GM19238 (cell line): Measurements from ENCODE around the gene AP1S1.
A peak's percentile ranks its signal among the peaks of the same experiment; 100 is the strongest.
"Not testable (repeated sequence)": the region's sequence is repeated elsewhere in the genome, so short reads cannot be mapped to it uniquely, and the experiment has no call there.

Experiments
- DNase-seq: peaks from one replicate; pipeline ENCODE4 v3.0.0; 2011; ENCODE audit warnings: low spot score; ENCODE audit not compliant: insufficient read length

The AP1S1 gene

GRCh38 chr7:101170617-101171441, 16.6 kb downstream of the AP1S1 start:
- DNase-seq: no peak

- no peak for DNase-seq
Measured at GRCh38 chr7:101171442-101171837, 17.2 kb downstream of the AP1S1 start.

DNA sequence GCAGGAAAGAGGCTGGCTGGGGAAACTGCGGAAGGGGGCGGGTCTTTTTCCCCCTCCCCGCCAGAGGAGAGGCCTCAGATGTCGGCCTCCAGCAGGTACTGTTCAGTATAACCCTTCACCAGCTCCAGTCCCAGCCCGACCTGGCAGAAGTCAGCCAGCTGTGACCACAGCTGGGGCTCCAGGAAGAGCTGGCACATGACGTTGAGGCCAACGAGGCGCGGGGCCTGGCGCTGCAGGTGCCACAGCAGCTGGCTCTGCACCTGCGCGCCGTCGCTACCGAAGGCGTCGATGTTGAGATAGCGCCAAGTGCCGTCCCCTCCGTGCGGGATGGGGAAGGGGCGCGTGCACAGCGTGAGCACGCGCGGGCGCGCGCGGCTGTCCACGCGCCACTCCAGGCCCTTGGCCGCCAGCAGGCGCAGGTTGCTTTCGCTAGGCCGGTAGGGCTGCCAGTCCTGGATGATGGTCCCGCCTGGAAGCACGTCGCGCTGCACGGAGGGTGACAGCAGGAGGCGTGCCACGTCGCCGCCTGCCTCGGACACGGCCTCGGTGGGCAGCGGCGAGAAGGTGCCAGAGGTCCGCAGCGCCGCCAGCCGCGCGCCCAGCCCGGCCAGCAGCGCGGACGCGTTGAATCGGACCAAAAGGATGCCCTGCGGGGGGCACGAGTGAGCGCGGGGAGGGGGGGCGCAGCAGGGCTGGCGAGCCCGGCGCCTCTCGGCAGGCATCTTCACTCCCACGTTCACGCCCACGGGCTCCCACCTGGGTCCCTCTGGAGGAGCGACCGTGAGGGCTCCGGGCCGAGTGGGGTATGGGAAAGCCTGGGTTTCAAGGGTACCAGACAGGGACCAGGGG, 18.0 kb downstream of the AP1S1 start:
- no peak for DNase-seq

GRCh38 chr7:101172854-101173751, 18.8 kb downstream of the AP1S1 start:
- no peak for DNase-seq

DNA sequence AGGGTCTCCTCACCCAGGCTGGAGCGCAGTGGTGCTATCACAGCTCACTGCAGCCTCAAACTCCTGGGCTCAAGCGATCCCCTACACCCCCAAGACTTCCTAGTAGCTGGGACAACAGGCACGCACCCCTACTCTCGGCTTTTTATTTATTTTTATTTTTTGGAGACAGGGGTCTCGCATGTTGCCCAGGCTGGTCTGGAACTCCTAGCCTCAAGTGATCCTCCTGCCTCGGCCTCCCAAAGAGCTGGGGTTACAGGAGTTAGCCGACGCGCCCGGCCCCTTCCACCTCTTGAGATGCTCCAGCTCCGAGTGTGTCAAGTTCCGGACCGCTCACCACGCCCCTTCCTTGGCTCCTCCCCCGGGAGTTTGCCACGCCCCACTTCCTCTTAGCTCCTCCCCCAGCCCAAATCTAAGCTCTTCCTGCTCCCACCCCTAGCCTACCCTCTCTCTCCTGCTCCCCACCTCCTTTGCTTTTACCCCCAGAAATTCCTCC, 19.5 kb downstream of the AP1S1 start:
- DNase-seq: peak; percentile 63

- no peak for DNase-seq
Measured at GRCh38 chr7:101174322-101174854, 20.1 kb downstream of the AP1S1 start.

DNA sequence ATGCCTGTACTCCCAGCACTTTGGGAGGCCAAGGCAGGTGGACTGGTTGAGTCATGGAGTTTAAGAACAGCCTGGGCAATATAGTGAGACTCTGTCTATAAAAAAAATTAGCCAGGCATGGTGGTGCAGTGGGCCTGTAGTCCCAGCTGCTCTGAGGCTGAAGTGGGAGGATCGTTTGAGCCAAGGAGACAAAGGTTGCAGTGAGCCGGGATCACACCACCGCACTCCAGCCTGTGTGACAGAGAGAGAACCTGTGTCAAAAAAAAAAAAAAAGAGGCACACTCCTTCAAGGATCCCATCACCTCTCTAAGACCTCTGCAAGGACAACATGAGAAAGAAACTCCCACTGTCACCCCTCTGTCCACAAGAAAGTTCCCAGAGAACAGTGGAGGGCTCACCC, 21.4 kb downstream of the AP1S1 start:
- DNase-seq: no peak

DNA sequence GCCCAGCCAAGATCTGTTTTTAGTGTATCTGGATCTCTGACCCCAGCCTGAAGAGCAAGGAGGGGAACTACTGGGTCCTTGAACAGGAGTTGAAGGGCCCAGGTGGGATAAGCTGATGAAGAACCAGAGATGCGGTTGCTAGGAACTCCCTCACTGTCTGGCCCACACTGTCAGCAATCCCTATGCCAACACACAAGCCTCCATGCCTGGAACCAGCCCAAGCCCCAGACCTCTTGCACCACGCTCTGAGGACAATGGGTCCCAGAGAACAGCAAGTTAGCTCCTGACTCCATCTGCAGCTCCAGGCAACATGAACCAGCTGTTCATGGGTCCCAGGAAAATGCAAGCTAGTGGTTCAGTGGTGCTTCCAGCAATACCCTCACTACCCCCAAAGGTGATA, 23.4 kb downstream of the AP1S1 start:
- DNase-seq: no peak

DNA sequence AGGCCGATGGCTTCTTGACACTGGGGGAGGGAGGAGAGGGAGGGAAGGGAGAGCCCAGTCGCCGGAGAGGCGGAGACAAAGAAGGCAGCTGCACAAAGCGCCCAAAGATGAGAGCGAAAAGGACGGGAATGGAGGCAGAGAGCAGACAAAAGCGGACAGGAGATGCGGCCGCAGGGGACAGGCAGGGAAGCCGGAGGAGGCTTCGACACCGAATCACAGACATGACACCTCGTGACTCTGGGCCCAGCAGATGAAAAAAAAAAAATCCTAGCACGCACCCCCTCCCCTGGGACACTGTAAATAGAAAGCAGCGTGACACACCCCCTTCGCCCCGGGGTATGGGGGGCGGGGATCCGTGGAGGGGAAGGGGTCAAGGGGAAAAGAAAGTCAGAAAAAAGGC, 24.8 kb downstream of the AP1S1 start:
- no peak for DNase-seq

DNA sequence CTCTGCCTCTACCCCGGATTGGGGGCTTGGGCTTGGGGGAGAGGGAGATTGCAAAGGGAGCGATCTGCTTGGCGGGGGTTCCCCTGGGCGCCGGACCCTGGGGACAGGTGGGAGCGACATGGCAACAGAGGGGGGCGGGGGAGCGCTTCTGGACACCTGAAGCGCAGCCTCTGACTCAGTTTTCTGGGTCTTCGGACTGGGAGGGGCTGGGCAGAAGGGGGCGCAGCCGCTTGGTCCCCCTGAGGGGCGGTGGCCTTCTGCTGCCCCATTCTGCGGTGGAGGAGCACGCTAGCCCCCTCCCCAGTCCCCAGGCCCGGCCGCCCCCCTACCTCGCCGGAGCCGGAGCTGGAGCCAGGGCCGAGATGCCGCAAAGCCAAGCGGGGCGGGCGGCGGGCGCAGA, 25.4 kb downstream of the AP1S1 start:
- no peak for DNase-seq

GRCh38 chr7:101180130-101180755, 26.0 kb downstream of the AP1S1 start, which contains the start of gene NAT16:
Gene NAT16 (minus strand): TSS chr7:101180293. CDS start chr7:101174807, 5,486 bp downstream.
- DNase-seq: no peak

GRCh38 chr7:101185258-101185839, 31.1 kb downstream of the AP1S1 start:
- DNase-seq: no peak

- no peak for DNase-seq
Measured at GRCh38 chr7:101186194-101186593, 31.9 kb downstream of the AP1S1 start.

DNA sequence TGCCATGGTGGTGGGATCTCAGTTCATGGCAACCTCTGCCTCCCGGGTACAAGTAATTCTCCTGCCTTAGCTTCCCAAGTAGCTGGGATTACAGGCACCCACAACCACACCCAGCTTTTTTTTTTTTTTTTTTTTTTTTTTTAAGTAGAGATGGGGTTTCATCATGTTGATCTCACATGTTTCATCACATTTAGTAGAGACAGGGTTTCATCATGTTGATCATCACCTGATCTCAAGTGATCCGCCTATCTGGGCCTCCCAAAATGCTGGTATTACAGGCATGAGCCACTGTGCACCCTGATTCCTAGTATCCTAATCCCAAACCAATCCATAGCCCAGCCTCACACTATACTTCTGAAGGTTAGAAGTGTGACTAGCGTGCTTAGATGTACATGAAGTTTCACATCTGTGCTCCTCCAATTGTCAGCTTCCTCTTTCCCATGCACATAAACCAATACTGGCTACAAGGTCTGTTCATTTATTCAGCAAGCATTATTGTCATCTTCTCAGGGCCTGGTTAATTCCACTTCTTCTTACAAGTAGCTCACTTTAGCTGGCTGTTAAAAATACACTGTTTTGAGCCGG, 32.7 kb downstream of the AP1S1 start:
- DNase-seq: no peak

DNA sequence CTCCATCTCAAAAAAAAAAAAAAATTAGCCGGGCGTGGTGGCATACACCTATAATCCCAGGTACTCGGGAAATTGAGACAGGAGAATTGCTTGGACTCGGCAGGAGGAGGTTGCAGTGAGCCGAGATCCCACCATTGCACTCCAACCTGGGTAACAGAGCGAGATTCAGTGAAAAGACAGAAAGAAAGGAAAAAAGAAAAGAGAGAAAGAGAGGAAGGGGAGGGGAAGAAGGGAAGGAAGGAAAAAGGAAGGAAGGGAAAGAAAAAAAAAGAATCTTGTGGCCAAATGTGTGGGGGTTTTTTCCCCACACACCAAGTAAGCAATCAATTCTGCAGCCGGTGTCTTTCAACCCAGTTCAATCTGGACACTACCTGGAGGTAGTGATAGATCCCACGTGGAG, 34.8 kb downstream of the AP1S1 start:
- DNase-seq: no peak

DNA sequence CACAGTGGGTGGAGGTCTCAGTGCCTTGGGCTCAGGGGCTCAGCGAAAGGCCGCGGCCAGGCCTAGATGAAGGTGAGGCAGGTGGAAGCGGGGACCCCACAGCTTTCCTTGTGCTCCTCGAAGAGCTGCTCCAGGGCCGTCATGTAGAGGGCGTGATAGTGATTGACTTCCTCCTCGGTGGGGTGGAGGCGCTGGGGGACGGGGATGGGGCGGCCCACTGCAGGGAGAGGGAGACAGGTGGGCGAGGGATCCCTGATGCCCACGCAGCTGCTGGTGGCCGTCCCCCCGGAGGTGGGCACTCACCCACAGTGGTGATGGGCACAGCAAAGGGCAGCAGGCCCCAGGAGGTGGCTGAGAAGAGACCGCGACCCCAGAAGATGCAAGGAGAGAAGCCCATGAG, 41.6 kb downstream of the AP1S1 start:
- no peak for DNase-seq

GRCh38 chr7:101197991-101198390, 43.7 kb downstream of the AP1S1 start:
- DNase-seq: no peak

DNA sequence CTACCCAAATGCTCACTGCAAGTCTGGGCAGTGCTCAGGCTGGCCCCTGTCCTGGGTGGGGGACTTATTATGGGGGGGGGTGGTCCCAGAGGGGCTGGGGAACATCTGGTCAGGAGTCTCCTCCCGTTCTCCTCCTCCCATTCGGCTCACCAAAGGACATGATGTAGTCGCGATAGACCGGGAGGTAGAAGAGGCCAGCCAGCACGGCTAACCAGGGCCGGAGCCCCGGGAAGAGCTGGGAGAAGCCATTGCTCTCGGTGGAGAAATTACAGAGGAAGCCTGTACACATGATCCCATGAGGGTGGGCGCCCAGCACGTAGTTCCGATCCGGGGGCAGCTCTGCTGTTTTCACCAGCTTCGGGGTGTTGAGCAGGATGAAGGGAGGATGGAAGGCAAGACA, 44.2 kb downstream of the AP1S1 start:
- no peak for DNase-seq

DNA sequence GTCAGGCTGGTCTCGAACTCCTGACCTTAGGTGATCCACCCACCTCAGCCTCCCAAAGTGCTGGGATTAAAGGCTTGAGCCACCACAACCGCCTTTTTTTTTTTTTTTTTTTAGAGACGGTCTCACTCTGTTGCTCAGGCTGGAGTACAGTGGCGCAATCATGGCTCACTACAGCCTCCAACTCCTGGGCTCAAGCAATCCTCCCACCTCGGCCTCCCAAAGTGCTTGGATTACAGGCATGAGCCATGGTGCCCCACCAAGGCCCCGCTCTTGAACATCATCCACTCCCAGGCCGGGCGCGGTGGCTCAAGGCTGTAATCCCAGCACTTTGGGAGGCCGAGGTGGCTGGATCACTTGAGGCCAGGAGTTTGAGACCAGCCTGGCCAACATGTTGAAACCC, 45.2 kb downstream of the AP1S1 start:
- DNase-seq: not testable (repeated sequence)

DNA sequence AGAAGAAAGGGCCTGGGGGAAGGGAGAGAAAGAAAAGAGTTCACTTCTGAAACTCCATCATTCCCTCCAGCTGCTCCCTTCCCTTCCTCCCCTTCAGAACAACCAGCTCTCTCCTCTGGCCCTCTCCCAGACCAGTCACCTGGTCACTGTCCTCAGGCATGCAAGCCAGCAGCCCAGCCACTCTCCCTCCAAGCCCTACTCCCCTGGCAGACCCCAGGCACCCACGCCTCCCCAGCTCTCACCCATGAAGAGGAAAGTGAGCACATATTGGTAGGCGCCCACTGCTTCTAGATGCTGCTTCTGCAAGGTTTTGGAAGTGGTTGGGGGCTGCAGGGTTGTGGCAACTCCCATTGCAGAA, 46.2 kb downstream of the AP1S1 start:
- no peak for DNase-seq
